HCT116 (cell line): ENCODE results near the gene MORC4. TPM values are rescaled to one million over a fixed set of nuclear protein-coding genes. Genes with fewer than 3 reads are reported as not detected.
"Not testable (repeated sequence)": the region's sequence is repeated elsewhere in the genome, so short reads cannot be mapped to it uniquely, and the experiment has no call there.

Experiments used
- ATAC-seq: fragments of 200-7000 bp; cut with Tn5 transposase; 2 replicates; pipeline ENCODE4 v1.9.1; 2020; ENCODE audit warnings: mild to moderate bottlenecking, moderate library complexity
- BruUV-seq: library from RNA; stranded (reverse); fragments of 400-500 nt; replicated peaks from 2 replicates; lab custom pipeline; 2021; lab: Mats Ljungman, UMichigan
- CTCF ChIA-PET: fragments of 300-600 bp; sonication (Branson Sonifier 250); formaldehyde crosslinking; loops from one replicate; lab custom pipeline; 2021; ENCODE audit warnings: antibody characterized with exemption; lab: Charles Lee
- POLR2A ChIA-PET: fragments of 300-600, 350-600 bp; sonication (Branson Sonifier 250); formaldehyde crosslinking; loops from one replicate; lab custom pipeline; 2021; ENCODE audit warnings: antibody characterized with exemption; lab: Charles Lee
- RAD21 ChIA-PET, 2 experiments: fragments of 300-600 bp; sonication (Branson Sonifier 250); formaldehyde crosslinking; loops; one replicate each; lab custom pipeline; 2023; ENCODE audit warnings: low total read pairs in 2 of 2; ENCODE audit not compliant: uncharacterized antibody in 2 of 2, unreplicated experiment in 2 of 2, low non-redundant PET in 1 of 2; lab: Charles Lee
- DNase-seq: peaks from one replicate; pipeline ENCODE4 v3.0.0-alpha.2; 2010; ENCODE audit warnings: low read depth, low spot score
- H2AFZ ChIP-seq: fragments of 200-600 bp; shearing (Covaris generic), sonication (generic); 2 replicates; pipeline ENCODE4 v1.6.1; 2017; ENCODE audit warnings: low read depth, mixed run types, mixed read lengths, antibody characterized with exemption, low read length; ENCODE audit not compliant: poor library complexity, severe bottlenecking
- H3K27ac ChIP-seq: 2 replicates; pipeline ENCODE4 v1.5.1; 2012; ENCODE audit warnings: low read depth, low read length
- H3K27me3 ChIP-seq: fragments of 200-600 bp; sonication (generic); 2 replicates; pipeline ENCODE4 v1.6.1; 2016; ENCODE audit warnings: mixed run types, low read length, mixed read lengths; ENCODE audit not compliant: insufficient read depth
- H3K36me3 ChIP-seq, 2 experiments: fragments of 200-500 bp in 1 of 2; fragments of 200-600 bp in 1 of 2; sonication (Bioruptor generic) in 1 of 2; sonication (generic) in 1 of 2; 2 replicates each; pipeline versions ENCODE4 v1.5.1 to v1.6.1; 2014 to 2016; ENCODE audit warnings: low read length in 2 of 2, inconsistent platforms in 1 of 2, mixed read lengths in 1 of 2, mixed run types in 1 of 2; ENCODE audit not compliant: insufficient read depth in 2 of 2, control insufficient read depth in 1 of 2
- H3K4me1 ChIP-seq, 2 experiments: fragments of 200-600 bp in 1 of 2; sonication (generic) in 1 of 2; 2 replicates each; pipeline versions ENCODE4 v1.5.1 to v1.6.1; 2012 to 2017; ENCODE audit warnings: low read length in 2 of 2, inconsistent platforms in 1 of 2, mild to moderate bottlenecking in 1 of 2, mixed read lengths in 1 of 2, mixed run types in 1 of 2, moderate library complexity in 1 of 2; ENCODE audit not compliant: insufficient read depth in 2 of 2, control insufficient read depth in 1 of 2
- H3K4me2 ChIP-seq: fragments of 200-600 bp; sonication (generic); 2 replicates; pipeline ENCODE4 v1.6.1; 2017; ENCODE audit warnings: mixed run types, low read length, mixed read lengths
- H3K4me3 ChIP-seq, 2 experiments: fragments of 200-600 bp in 1 of 2; sonication (generic) in 1 of 2; replicated peaks in 1 of 2; 2 replicates each; pipeline ENCODE4 v1.5.1; 2011 to 2016; ENCODE audit warnings: low read length in 2 of 2, control low read depth in 1 of 2, low read depth in 1 of 2, mild to moderate bottlenecking in 1 of 2, mixed read lengths in 1 of 2, mixed run types in 1 of 2
- H3K79me2 ChIP-seq: fragments of 200-600 bp; sonication (generic); 2 replicates; pipeline ENCODE4 v1.6.1; 2017; ENCODE audit warnings: mild to moderate bottlenecking, mixed run types, low read length, moderate library complexity, mixed read lengths; ENCODE audit not compliant: insufficient read depth
- H3K9ac ChIP-seq: fragments of 200-600 bp; sonication (generic); 2 replicates; pipeline ENCODE4 v1.6.1; 2016; ENCODE audit warnings: low read length, mixed read lengths
- H3K9me2 ChIP-seq: fragments of 200-600 bp; sonication (generic), shearing (Covaris generic); 2 replicates; pipeline ENCODE4 v1.6.1; 2017; ENCODE audit warnings: mixed run types, mild to moderate bottlenecking, moderate library complexity; ENCODE audit not compliant: insufficient read depth
- H3K9me3 ChIP-seq, 2 experiments: fragments of 200-500 bp in 1 of 2; fragments of 200-600 bp in 1 of 2; sonication (Bioruptor generic) in 1 of 2; sonication (generic) in 1 of 2; 2 replicates each; pipeline ENCODE4 v1.6.1; 2014 to 2017; ENCODE audit warnings: low read length in 2 of 2, mixed read lengths in 2 of 2, inconsistent platforms in 1 of 2, low read depth in 1 of 2, mild to moderate bottlenecking in 1 of 2, mixed run types in 1 of 2, moderate library complexity in 1 of 2; ENCODE audit not compliant: control insufficient read depth in 1 of 2, insufficient read depth in 1 of 2
- H4K20me1 ChIP-seq: fragments of 200-600 bp; sonication (generic), shearing (Covaris generic); 2 replicates; pipeline ENCODE4 v1.6.1; 2017; ENCODE audit warnings: mixed run types, mild to moderate bottlenecking, moderate library complexity; ENCODE audit not compliant: insufficient read depth
- CTCF ChIP-seq, 3 experiments: fragments of 200-600 bp in 1 of 3; sonication (generic) in 1 of 3; IDR thresholded peaks in 2 of 3; conservative IDR thresholded peaks in 1 of 3; 2 replicates each; pipeline ENCODE4 v1.5.1; 2012 to 2017; ENCODE audit warnings: low read depth in 2 of 3, low read length in 2 of 3, antibody characterized with exemption in 1 of 3, borderline replicate concordance in 1 of 3, control low read depth in 1 of 3, mild to moderate bottlenecking in 1 of 3, mixed read lengths in 1 of 3, mixed run types in 1 of 3, moderate library complexity in 1 of 3; ENCODE audit not compliant: insufficient read depth in 1 of 3
- intact Hi-C: fragments of 100-400 bp; cut with micrococcal nuclease; formaldehyde crosslinking; loops from 2 replicates; pipeline ENCODE4 v1.10.0; 2022
- total RNA-seq: library from RNA; stranded (reverse); gene quantifications from one replicate; pipeline ENCODE4 v1.2.1, GENCODE V29; 2021; ENCODE audit not compliant: unreplicated experiment

Gene MORC4
- total RNA-seq, 1 experiment from 2014 or later, result 20.6 TPM

- no TSS peak for BruUV-seq
- ChIA-PET CTCF (no interaction called here), POLR2A (no interaction called here), RAD21 (no interaction called here)
- Histone ChIP-seq H3K36me3 (no peaks in the 10 kb centered on the region), H3K4me2 (no peak overlapping the region), H3K27me3 (no peaks in the 10 kb centered on the region), H3K9ac (no peak overlapping the region), H3K79me2 (no peaks in the 10 kb centered on the region), H3K4me1 (no peaks in the 10 kb centered on the region; a peak in 1 of 4 replicates), H3K9me2 (no peaks in the 10 kb centered on the region), H4K20me1 (no peaks in the 10 kb centered on the region), H3K9me3 (no peaks in the 10 kb centered on the region), H2AFZ (no peak overlapping the region), H3K27ac (no peak overlapping the region), H3K4me3 (no peak overlapping the region)
- no peak for TF ChIP-seq CTCF (IDR thresholded peaks at IDR 0.05 in 2 of 3, conservative IDR thresholded peaks at IDR 0.05 in 1 of 3; ENCODE audit: borderline replicate concordance in 1 of 3, insufficient read depth in 1 of 3, low read depth in 2 of 3, low read length in 2 of 3)
- no peak for ATAC-seq
- intact Hi-C loops, result no loop called here
- no peak for DNase-seq
Observed at GRCh38 chrX:106972896-106973295, 27.1 kb downstream of the MORC4 start.

DNA sequence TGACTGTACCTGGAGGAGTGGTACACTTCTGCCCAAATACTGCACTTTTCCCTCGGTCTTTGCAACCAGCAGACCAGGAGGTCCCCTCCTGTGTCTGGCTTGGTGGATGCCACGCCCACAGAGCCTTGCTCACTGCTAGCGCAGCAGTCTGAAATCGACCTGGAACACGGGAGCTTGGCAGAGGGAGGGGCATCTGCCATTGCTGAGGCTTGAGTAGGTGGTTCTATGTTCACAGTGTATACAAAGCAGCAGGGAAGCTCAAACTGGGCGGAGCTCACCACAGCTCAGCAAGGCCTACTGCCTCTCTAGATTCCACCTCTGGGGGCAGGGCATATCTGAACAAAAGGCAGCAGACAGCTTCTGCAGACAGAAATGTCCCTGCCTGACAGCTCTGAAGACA is 33.5 kb downstream of the MORC4 start:
- H3K27ac ChIP-seq, H3K9ac ChIP-seq, intact Hi-C loops, H3K36me3 ChIP-seq, BruUV-seq, DNase-seq, H2AFZ ChIP-seq, CTCF ChIA-PET, H3K79me2 ChIP-seq, RAD21 ChIA-PET, H3K4me2 ChIP-seq, POLR2A ChIA-PET, H3K9me2 ChIP-seq, H4K20me1 ChIP-seq, H3K9me3 ChIP-seq, H3K4me3 ChIP-seq, H3K4me1 ChIP-seq, H3K27me3 ChIP-seq: not testable (repeated sequence)
- peak; percentile 49 for ATAC-seq
